BE2C (cell line): ENCODE measurements around the gene COL18A1.

Experiments used
- DNase-seq: peaks from one replicate; pipeline ENCODE4 v3.0.0-alpha.2; 2020
- H3K27me3 ChIP-seq: fragments of 250-450 bp; sonication (Bioruptor Pico); 2 replicates; pipeline ENCODE4 v1.5.1; 2020; ENCODE audit warnings: mild to moderate bottlenecking
- H3K36me3 ChIP-seq: fragments of 250-450 bp; sonication (Bioruptor Pico); 2 replicates; pipeline ENCODE4 v1.5.1; 2020; ENCODE audit warnings: mild to moderate bottlenecking
- H3K4me1 ChIP-seq: fragments of 250-450 bp; sonication (Bioruptor Pico); 2 replicates; pipeline ENCODE4 v1.5.1; 2020
- H3K4me3 ChIP-seq: 2 replicates; pipeline ENCODE4 v1.5.1; 2011; ENCODE audit warnings: low read depth, low read length
- H3K9me3 ChIP-seq: fragments of 250-450 bp; sonication (Bioruptor Pico); 2 replicates; pipeline ENCODE4 v1.5.1; 2020
- CTCF ChIP-seq: IDR thresholded peaks from 2 replicates; pipeline ENCODE4 v1.5.1; 2012; ENCODE audit warnings: mild to moderate bottlenecking, low read depth, low read length

Gene COL18A1

GRCh38 chr21:45541221-45542039 lies 136.5 kb downstream of the COL18A1 start:
- DNase-seq, result peak; percentile 76
- Histone ChIP-seq H3K36me3 (peaks cover 12% of the 10 kb centered on the region), H3K4me1 (0 out of 2 replicates have a peak, but pooled peaks cover 2% of the 10 kb centered on the region), H3K27me3 (no peaks in the 10 kb centered on the region), H3K9me3 (no peaks in the 10 kb centered on the region), H3K4me3 (peak overlapping the region; percentile 66)
- no peak for TF ChIP-seq CTCF

- TF ChIP-seq CTCF, result no peak
- Histone ChIP-seq H3K4me3 (peak within 1 kb of the TSS; percentile 66), H3K4me1 (0 out of 2 replicates have a peak, but pooled peaks cover 2% of the 10 kb centered on the region), H3K9me3 (no peaks in the 10 kb centered on the region), H3K27me3 (no peaks in the 10 kb centered on the region), H3K36me3 (peaks cover 12% of the 10 kb centered on the region)
- DNase-seq, result peak; percentile 85
Measured at GRCh38 chr21:45542242-45542666, 137.3 kb downstream of the COL18A1 start, which contains the start of gene SLC19A1. SLC19A1 (minus strand) TSS chr21:45542440; CDS start chr21:45537959, 4,481 bp downstream.

GRCh38 chr21:45542667-45543370 lies 137.9 kb downstream of the COL18A1 start:
- Histone ChIP-seq H3K4me3 (peak overlapping the region; percentile 66; the same call in 1 of the 2 replicates), H3K27me3 (no peaks in the 10 kb centered on the region), H3K36me3 (peaks cover 11% of the 10 kb centered on the region), H3K9me3 (no peaks in the 10 kb centered on the region), H3K4me1 (0 out of 2 replicates have a peak, but pooled peaks cover 2% of the 10 kb centered on the region)
- TF ChIP-seq CTCF, result no peak
- DNase-seq, result no peak

GRCh38 chr21:45543371-45543709 lies 138.4 kb downstream of the COL18A1 start:
- DNase-seq, result no peak
- Histone ChIP-seq H3K27me3 (no peaks in the 10 kb centered on the region), H3K36me3 (peaks cover 6% of the 10 kb centered on the region), H3K9me3 (no peaks in the 10 kb centered on the region), H3K4me3 (no peak overlapping the region), H3K4me1 (0 out of 2 replicates have a peak, but pooled peaks cover 2% of the 10 kb centered on the region)
- no peak for TF ChIP-seq CTCF

- no peaks in the 10 kb centered on the region for H3K27me3 ChIP-seq
- H3K36me3 ChIP-seq, result peaks cover 1% of the 10 kb centered on the region; the same call in 1 of the 2 replicates
- H3K9me3 ChIP-seq, result no peaks in the 10 kb centered on the region
- 0 out of 2 replicates have a peak, but pooled peaks cover 2% of the 10 kb centered on the region for H3K4me1 ChIP-seq
- no peak overlapping the region for H3K4me3 ChIP-seq
- TF ChIP-seq CTCF, result no peak
- DNase-seq, result no peak
Measured at GRCh38 chr21:45543710-45544448, 138.9 kb downstream of the COL18A1 start.
